GM19239 (cell line): ENCODE data around the gene MAP2K6.
A peak's percentile ranks its signal among the peaks of the same experiment; 100 is the strongest.

Experiments
- DNase-seq: peaks from one replicate; pipeline ENCODE4 v3.0.0; 2011; ENCODE audit warnings: low spot score; ENCODE audit not compliant: insufficient read length
- FAIRE-seq: peaks from 2 replicates; lab custom pipeline; 2011; peaks lifted over from hg19 to GRCh38; lab: Jason Lieb, UNC

Gene MAP2K6

DNA sequence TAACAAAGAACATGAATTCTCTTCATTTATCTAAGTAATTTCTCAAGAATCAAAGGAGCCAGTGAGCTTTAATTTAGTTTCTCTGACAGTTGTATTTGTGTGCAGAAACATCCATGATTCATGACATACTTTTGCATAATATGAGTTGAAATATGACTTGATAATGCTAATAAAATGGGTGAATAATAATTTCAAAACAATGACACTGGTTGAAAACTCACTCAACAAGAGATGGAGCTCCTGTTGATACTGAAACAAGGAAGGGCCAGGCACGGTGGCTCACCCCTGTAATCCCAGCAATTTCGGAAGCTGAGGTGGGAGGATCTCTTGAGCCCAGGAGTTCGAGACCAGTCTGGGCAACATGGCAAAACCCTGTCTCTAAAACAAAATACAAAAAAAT, 147.0 kb downstream of the MAP2K6 start:
- no peak for DNase-seq
- FAIRE-seq, result no peak

DNA sequence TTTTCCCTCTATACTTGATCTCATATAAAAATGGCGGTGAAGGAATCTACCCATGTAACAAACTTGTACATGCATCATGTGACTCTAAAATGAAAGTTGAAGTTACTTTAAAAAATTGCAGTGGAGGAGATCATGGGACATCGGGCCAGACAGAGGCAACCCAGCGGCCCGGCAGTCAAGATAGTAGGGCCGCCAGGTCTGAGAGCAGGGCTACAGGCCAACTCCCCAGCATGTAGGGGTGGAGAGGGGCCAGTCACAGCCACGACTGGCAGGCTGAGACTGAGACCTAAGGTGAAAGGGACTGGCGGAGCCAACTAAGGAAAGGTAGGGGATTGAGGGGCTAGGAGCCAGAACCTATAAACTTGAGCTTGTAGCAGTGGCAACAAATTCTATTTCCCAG, 150.9 kb downstream of the MAP2K6 start:
- DNase-seq, result no peak
- FAIRE-seq, result no peak

DNA sequence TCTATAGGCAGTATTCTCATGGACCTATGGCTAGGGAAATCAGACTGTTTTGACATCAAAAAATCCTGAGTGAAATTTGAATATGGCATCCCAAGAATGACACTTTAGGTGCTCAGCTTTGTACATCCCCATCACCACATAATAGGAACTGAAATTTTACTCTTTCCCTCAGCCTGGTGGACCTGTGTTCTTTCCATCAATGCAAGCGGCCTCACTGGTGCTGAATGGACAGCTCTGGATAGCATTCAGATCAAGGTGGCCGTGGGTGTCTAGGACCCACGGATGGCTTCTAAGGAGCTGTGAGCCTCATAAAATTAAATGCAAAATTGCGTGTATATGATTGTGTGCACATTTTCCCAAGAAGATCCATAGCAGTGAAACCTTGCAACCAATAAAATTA, 152.6 kb downstream of the MAP2K6 start:
- DNase-seq (no peak), FAIRE-seq (no peak)

DNA sequence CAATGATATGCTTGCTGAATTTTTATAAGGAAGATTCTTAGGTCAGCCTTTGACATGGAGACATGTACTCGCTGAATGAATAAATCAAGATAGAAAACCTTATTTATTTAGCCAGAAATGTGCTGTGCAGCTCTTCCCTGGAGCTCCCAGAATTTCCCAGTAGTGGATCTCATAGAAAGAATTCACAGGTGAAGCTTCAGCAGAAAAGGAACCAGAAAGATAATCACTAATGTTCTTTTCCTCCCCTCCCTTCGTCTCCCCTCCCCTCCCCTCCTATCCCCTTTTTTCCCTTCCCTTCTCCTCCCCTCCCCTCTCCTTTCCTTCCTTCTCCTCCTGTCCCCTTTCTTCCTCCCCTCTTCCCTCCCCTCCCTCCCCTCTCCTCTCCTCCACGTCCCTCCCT, 158.2 kb downstream of the MAP2K6 start:
- no peak for DNase-seq
- FAIRE-seq, result no peak

DNA sequence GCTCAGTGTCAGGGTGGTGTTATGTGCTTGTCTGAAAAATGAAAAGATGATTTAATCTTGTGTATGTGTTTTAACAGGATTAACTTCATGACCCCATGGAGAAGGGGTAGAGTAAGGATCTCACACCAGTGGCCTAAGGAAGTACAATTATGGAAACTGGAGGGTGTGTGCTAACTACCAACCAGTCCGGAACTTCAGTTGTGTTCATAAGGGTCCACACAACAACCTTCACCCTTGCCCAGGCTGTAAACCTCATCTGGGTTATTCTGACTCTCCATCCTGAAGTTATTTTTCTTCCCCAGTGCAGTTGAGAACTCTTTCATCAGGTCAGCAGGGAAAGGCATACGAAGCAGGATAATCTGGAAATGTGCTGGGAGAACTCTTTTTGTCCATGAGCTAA, 158.9 kb downstream of the MAP2K6 start:
- FAIRE-seq (no peak), DNase-seq (no peak)

DNA sequence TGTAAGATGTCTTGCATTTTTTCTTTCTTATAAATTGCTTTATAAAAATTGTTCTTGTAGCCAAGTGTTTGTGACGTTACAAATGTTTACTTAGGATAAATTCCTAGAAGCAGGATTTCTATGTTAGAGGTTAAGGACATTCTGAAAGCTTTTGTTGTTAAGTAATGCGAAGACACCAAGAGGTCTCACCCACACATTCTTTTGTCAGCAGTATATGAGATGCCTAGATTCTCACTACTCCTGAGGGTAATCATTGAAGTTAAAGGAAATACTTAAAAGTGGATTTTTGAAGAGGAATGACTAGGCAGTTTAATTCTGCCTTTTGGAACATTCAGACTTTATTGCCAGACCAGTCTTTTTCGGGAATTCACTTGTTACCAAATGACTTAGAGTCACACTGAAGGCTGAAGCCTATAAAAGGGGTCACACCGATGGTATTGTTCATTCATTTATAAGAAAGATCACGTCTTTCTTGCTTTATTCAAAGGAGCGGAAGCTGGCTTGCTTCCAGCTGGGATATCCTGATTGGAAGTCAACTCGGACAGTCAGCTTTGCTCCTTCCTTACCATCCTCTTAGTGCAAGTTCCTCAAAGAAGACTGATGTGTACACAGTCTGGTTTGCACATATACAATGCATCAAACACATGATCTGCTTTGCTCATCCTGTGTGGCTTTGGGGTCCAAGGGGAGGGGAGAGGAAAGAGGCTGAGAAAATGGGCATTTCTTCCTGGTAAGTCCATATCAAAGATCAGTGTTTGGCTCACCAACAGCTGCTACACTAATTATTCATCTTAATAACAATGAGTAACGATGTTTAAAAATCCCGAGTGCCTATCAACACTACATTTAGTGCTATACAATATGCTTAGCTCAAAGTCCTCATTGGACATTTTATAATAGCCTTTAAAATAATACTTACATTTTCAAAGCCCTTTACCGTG, 160.0 kb downstream of the MAP2K6 start:
- FAIRE-seq, result no peak

DNA sequence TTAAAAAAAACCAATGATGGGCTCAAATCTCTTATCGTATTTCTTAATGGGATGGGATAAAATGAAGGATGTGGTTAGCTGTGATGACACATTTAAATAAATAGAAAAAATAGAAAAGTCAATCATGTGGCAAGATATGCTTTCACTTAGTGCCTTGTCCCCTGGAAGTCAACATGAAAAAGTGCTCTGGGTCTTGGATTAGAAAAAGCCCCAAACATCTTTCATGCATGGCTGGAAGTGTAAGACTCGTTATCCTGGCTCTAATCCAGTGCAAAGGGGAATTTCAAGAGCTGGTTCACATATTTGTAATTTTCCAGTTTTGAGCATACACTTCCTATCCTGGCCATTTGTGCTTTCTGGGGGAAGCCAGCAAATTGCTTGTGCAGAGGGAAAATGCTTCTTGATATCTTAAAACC, 160.9 kb downstream of the MAP2K6 start:
- DNase-seq (no peak), FAIRE-seq (no peak)

More for the DNA sequence above, 160.0 kb downstream of the MAP2K6 start:
- no peak for DNase-seq

DNA sequence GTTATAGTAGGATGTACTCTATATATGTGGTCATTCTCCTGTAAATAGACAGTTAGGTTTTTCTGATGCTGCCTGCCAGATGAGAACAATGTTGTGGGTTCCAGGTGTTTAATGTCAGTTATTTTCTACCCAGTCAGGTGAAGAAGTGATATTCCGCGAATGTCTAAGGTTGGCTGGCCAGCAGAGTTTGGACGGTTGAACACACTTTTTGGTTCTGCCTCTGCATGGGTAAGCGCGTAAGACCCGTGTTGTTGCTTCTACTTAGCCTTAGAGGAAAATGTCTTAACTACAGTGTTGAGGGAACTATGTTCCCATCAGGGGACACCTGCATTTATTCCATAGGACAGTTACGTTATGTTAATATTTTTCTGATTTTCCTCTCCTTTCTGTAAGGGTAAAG, 162.6 kb downstream of the MAP2K6 start:
- no peak for FAIRE-seq
- no peak for DNase-seq

DNA sequence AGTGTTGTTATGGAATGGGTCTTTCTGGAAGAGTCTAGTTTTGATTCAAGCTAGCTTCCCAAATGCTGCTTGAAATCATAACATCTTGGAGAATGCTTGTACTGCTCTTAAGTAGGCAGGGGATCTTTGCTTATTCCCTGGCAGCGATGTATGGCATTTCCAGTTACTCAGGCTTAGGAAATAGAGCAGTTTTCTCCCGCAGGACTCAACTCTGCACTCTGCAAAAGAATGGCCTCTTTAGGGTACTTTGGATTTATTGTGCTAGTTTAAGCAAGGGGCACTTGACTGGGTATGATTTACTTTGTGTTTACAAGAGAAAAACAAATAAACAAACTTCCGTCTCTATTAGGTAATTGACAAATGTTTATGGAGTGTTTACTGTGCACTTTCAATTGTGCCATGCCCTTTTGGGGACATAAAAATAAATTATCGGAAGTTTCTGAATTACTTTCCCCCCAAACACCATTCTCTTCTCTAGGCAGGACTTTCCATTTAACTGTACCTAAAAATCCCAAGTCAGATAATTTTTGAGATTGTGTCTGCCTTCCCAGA, 164.0 kb downstream of the MAP2K6 start:
- FAIRE-seq (no peak), DNase-seq (no peak)

DNA sequence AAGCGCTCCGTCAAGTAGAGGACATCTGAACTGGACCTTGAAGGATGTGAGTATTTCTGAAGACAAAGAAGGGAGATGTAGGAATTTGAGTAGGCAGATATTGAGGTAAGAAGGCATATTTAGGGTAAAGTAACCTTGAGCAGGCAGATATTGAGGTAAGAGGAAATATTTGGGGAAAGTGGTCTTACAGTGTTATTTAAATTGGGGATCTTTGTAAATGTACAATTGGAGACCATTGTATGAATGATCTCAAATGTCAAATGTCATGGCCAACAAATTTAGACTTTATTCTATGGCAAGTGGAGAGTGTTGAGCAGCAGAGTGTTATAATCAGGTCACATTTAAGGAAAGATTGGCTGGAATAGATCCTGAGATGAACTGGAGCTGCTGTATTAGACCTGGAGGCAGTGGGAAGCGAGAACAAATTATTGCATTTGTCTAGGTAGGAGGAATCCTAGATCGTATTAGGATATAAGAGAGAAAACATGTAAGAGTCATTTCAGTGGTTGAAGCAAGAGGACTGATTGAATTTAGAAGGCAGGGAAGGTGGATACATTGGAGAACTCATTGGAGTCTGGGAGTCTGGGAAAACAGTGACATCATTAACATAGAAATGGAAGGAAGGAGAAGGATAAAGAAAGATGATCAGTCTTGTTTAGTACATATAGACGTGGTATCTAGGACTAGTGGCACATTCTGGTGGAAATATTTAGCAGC, 165.6 kb downstream of the MAP2K6 start:
- FAIRE-seq (no peak), DNase-seq (no peak)

DNA sequence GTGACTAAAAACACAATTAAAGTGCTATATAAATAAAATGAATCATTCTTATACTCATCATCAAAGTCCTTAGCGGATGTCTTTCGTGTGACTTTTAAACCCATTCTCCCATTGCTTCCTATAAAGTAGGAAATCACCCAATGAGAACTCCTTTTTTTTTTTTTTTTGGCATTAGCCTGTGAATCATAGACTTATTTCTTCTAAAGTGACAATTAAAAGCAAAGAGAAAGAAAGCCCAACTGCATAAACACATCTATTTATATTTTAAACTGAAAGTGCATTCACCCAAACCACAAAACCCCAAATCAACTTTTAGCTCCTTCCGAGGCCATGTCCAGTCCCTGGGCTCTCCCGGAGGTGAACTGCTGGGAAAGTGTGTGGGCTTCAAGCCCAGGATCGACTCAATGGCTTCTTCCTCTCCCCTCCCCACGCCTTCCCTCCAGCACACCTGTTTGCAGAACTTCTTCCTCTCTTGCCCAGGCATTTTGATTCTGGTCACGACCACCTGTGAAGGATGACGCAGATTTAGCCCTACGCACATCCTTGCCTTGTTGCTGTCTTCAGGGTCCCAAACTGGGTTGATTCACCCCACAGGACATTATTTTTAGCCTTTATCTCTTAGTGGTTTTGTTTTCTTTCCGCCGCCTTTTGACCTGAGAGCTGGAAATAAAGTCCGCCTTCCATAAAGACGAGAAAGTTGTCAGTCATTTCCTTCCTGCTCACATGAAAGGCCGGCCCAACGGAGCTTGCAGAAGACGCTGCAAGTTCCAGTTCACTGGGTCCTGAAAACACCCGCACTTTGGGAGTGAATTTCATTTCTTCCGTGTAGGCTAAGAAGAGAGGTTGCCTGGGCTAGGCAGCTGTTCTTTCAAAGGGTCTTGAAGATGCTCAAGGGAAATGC, 166.8 kb downstream of the MAP2K6 start:
- FAIRE-seq (peak; percentile 94), DNase-seq (peak; percentile 13)

DNA sequence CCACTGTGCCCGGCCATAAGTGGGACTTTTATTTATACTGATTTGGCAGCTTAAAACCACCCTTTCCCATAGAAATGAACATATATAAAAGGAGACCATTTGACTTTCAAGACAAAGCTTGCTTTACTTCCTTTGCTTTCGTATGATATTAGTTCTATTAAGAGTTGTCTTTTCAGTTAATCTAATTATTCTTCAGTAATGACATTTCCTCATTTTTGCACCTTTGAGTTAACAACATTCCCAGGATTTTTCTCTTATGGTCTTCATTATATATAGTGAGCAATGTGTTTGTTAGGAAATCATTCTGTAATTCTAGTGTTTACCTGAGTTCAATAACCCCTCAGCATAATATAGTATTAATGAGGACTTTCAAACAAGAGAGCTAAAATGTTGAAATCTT, 173.8 kb downstream of the MAP2K6 start:
- FAIRE-seq (no peak), DNase-seq (no peak)

DNA sequence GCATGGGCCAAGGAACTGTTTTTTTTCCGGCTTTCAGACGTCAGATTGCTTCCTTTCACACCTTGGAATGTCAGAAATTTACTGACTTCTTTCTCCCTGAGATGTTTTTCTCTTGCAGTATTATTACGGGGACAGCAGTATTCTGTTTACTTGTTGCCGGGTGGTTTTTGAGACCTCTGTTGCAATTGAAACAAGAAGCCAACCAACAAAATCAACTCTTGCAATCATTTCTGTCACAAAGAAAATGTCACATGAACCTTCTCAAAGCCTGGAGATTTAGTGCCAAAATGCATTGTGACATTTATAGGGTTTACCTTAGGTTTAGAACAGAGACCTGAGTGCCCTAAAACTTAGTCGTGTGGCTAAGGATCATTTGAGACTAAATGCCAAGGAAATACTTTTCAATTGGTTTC, 174.3 kb downstream of the MAP2K6 start:
- DNase-seq (no peak), FAIRE-seq (no peak)

DNA sequence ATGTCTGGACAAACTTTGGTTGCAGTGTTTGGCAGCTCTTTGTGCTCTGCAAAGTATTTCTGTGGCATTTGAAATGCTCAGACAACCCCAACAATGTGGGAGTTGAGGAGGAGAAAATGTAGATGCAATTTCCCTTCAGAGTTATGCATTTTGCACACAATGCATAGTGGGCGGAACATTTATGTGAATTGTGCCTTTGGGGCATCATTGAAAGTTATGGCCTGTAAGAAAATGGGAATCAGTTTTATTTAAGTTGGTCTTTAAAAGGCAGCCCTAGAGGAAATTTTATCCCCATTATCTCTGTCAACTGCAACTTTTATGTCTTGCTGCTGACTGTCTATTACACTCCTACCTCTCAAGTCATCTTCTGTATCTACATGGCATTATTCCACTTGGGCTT, 176.2 kb downstream of the MAP2K6 start:
- DNase-seq (no peak), FAIRE-seq (no peak)

DNA sequence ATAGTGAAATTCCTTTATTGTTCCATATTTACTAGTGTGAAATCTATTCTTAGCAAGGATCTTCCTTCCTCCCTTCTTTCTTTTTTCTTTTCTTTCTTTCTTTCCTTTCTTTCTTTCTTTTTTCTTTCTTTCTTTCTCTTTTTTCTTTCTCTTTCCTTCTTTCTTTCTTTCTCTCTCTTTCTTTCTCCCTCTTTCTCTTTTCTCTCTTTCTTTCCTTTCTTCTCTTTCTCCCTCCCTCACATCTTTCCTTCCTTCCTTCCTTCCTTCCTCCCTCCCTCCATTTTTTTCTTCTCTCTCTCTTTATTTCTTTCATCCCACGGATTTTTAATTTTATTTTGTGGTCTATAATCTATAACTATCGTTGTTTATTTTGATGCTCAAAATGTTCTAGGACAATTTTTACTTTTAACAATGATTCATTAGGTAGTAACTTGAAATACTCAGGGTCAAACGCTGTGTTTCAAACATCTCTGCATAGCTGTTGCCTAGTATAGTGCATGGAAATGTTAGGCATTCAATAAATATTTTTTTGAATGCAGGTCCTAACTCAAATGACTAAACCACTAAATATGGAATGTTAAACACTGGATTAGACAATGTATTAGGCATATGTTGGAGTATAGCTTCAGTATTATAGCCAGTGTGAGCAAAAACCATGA, 178.3 kb downstream of the MAP2K6 start:
- DNase-seq (no peak), FAIRE-seq (no peak)

DNA sequence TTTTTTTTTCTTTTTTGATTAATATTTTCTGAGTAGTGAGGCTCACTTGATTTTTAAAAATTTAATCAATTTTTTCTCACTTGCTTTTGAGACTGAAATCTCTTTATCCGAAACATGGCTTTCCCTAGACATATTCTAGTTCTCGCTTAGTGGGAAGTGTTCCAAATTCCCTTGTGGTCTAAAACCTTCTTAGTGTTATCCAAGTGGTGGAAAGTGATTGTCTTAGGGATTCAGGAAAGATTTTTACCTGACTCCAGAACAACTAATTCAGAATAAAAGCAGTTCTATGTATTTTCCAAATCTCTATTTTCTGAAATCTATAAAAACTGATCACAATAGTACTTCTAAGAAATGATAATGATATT, 178.8 kb downstream of the MAP2K6 start:
- no peak for FAIRE-seq
- no peak for DNase-seq

DNA sequence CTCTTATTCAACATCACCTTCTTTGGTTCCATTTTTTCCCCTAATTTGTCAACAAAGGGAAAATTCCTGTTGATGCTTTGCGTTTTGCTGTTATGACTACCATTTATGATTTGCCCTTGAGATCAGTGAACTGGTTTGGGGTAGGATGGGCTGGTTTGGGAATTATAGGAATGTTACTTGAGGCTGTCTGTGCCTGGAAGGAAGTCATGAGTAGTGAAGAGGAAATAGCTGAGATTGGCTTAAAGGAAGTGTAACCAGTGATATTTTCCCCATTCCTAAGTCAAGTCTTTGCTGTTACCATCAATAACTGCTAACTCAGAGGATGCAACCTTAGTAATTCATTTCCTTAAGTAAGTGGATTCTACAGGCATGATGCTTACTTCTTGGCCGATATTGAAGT, 179.2 kb downstream of the MAP2K6 start:
- no peak for FAIRE-seq

DNA sequence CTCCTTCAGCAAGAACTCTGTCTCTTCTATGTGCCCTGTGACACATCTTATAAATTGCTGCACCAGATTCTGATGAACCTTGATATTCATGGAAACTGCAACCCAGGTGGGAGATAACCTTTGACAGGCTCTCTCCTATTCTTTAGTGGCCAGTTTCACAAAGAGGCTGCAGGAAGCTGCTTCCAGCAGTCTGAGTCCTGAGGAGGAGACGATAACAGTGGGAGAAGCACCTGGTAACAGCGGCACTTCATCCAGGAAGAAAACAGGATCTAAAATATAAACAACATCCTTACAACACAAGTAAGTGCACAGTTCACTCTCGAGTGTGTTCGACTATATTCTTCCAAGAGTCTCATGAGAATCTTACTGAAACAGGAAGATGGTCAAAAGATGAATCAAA, 180.1 kb downstream of the MAP2K6 start:
- DNase-seq, result no peak
- FAIRE-seq, result no peak

More for the DNA sequence above, 179.2 kb downstream of the MAP2K6 start:
- DNase-seq, result no peak

DNA sequence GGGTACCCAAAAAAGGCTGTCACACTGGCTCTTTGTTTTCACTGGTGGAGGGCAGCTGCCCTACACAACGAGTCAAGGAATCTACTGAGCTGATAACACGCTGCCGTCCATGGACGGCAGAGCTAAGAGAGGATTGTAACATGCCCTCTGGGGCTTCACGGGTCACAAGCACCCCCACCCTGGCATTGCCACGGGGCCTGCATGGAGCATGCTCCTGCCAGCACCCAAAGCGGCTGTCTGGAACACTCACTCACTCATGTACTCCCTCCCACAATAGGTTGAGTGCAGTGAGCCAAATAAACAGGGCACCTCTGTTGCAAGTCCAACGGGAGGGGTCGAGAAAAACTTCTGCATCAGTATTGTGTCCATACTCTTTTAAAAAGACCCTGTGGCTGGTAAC, 181.6 kb downstream of the MAP2K6 start:
- FAIRE-seq, result no peak

More for the DNA sequence above, 181.6 kb downstream of the MAP2K6 start:
- DNase-seq, result no peak
